Ovary (tissue), 3 donors: ENCODE results near the gene SERPINA4.

Experiments
- CTCF ChIP-seq, 3 donors: fragments of 450-650 bp in 2 of 3; fragments of 200-600 bp in 1 of 3; IDR thresholded peaks; one replicate each; pipeline versions ENCODE4 v1.5.1 to v1.8.0; 2016 to 2022; ENCODE audit warnings: antibody characterized with exemption in 3 of 3, mild to moderate bottlenecking in 1 of 3
- EP300 ChIP-seq: sonication (generic); formaldehyde crosslinking; IDR thresholded peaks from one replicate; pipeline ENCODE4 v1.6.1; 2017; ENCODE audit warnings: antibody characterized with exemption
- POLR2A ChIP-seq: fragments of 450-650 bp; IDR thresholded peaks from one replicate; pipeline ENCODE4 v1.6.1; 2017; ENCODE audit warnings: antibody characterized with exemption, mild to moderate bottlenecking, moderate library complexity
- donor health status: DM: no; HTN: no; CAD: no.

- TF ChIP-seq CTCF (IDR thresholded peaks at IDR 0.05) (no peak), POLR2A (no peak), EP300 (no peak)
Measured at GRCh38 chr14:94614802-94615201, 53.6 kb downstream of the SERPINA4 start.
